ENCODE measurements around the gene HOOK2. TPM values are rescaled to one million over a fixed set of nuclear protein-coding genes. Genes with fewer than 3 reads are reported as not detected.

Gene HOOK2
- total and polyA plus RNA-seq, 9 of the 15 experiments (the other 6 are each of a cell fraction or from before 2014, with no cell fraction given) = 1.3 to 17.2 (median 9.9) TPM

- TF ChIP-seq SRSF1 (IDR thresholded peaks at IDR 0.05; ENCODE audit: low read depth, low read length) (no peak), USF1 (CRISPR knock-in tag; IDR thresholded peaks at IDR 0.05) (peak; percentile 94), CBX8 (IDR thresholded peaks at IDR 0.05; ENCODE audit: borderline replicate concordance, extremely low read depth, low read depth, low read length, poor library complexity, severe bottlenecking) (no peak), HMGN3 (IDR thresholded peaks at IDR 0.05; ENCODE audit: borderline replicate concordance, extremely low read depth, insufficient read length, low read depth, low read length) (no peak), ZNF280B (CRISPR knock-in tag; IDR thresholded peaks at IDR 0.05) (no peak), ZNF655 (CRISPR knock-in tag; IDR thresholded peaks at IDR 0.05) (no peak), E2F1 (CRISPR knock-in tag; IDR thresholded peaks at IDR 0.05) (no peak), ZNF347 (CRISPR knock-in tag; IDR thresholded peaks at IDR 0.05; ENCODE audit: low read depth) (no peak), PCBP2 (IDR thresholded peaks at IDR 0.05; ENCODE audit: low read depth, low read length, poor library complexity, severe bottlenecking) (no peak), ZBTB33 (CRISPR knock-in tag; IDR thresholded peaks at IDR 0.05) (peak; percentile 74), MTF1 (CRISPR knock-in tag; IDR thresholded peaks at IDR 0.05; ENCODE audit: borderline replicate concordance) (no peak), NR1H2 (CRISPR knock-in tag; IDR thresholded peaks at IDR 0.05) (no peak), ZBED1 (IDR thresholded peaks at IDR 0.05) (no peak; the same call in 1 of the 2 replicates), ZNF668 (CRISPR knock-in tag; IDR thresholded peaks at IDR 0.05) (no peak), BRF2 (IDR thresholded peaks at IDR 0.05; ENCODE audit: borderline replicate concordance, insufficient read depth, insufficient read length) (no peak), MXD1 (CRISPR knock-in tag; IDR thresholded peaks at IDR 0.05; ENCODE audit: borderline replicate concordance, poor library complexity, severe bottlenecking) (no peak)
Observed at GRCh38 chr19:12774588-12775555, at the start of gene HOOK2 (continued).
